GM11168 (cell line): ENCODE measurements around the gene SYT1.

Source experiments
- in situ Hi-C: fragments of 300-500 bp; cut with MboI; formaldehyde crosslinking; loops from one replicate; pipeline ENCODE4 v1.12.0; 2022; ENCODE audit warnings: low sequenced_read_pairs; ENCODE audit not compliant: unreplicated experiment

The SYT1 gene

DNA sequence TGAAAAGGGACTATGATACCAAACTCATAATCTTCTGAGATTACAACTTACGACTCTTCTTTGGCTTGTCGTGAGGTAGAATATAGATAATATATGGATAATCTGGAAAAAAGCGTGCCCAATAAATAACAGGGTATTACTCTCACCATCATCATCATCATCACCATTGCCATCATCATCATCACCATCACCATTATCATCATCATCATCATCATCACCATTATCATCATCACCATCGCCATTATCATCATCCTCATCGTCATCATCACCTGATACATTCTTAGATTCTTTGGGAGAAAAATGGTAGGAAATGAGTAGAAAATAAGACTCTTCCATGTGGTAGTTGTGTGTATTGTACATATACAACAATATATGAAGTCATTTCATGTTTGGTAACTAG lies 259.8 kb downstream of the SYT1 start:
- in situ Hi-C loops = no loop called here

- in situ Hi-C loops = no loop called here
Measured at GRCh38 chr12:79125358-79125757, 260.8 kb downstream of the SYT1 start.

- in situ Hi-C loops = no loop called here
Measured at GRCh38 chr12:79127271-79127751, 262.7 kb downstream of the SYT1 start.

DNA sequence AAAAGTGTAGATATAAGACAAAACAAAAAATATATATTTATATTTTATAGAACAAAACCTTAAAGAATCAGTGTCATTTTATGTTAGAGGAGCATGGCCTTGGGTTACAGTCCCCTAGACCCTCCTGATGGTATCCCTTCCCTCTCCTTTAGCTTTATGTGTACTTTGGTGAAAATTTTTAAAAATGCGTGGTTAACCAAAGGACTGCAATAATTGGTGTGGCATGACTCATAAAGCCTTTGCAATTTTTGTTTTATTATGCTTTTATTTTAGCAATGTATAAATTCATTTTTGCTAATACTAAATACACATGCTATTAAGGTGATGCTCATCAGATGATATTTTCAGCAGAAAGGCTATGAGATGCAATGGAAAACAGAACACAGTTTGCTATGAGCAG lies 264.4 kb downstream of the SYT1 start:
- in situ Hi-C loops = no loop called here

DNA sequence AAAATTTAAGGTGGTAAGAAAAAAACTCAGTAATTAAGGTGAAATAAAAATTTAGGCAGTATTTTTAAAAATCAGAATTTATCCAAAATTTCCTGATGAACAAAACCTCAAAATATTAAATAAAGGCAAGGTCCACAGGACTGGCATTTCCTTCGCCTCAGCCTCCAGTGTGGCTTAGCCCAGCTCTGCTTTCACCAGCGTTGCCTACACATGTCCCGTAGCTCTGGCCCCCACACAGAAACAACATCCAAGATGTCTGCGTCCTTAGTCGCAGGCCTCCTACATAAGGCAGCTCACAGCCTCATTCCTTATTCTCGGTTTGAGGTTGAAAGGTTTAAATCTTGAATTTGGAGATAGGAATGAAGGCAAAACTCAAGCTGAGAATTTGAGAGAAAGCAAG lies 274.3 kb downstream of the SYT1 start:
- in situ Hi-C loops = no loop called here

DNA sequence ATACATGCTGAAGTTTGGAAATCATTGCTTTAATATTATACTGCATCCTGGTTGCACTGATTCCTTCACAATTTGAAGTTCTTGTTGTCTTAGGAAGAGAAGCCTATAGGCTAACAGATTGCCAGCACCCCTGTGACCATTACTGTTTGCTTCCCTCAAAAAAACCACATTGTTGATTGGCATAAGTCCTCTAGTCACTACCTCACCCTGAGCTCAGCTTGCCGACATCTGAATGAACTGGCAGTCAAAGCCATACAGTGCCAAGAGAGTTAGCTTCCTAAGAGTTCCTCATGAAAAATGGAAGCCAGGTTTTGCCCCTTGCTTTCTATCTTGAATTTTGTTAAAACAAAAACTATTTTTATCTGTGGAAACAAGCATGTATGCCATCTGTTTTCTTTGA lies 276.1 kb downstream of the SYT1 start:
- in situ Hi-C loops = no loop called here

GRCh38 chr12:79141776-79142175 lies 277.2 kb downstream of the SYT1 start:
- in situ Hi-C loops = no loop called here

DNA sequence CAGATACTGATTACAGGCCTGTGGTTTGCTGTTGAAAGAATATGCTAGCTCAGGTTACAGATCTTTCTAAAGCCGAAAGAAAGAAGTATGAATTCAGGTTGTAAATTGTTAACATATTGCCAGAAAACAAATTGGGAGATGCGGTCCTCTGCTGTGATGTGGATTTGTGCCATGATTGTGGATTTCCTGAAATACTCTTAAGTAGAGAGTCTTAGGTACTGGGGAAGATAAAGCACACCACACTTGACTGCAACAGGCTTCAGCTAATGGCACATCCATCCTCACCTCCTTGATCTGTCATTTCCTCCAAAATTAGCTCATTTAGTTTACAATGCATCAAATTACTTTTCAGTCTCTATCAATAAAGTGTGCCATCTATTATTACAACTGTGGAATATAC lies 279.2 kb downstream of the SYT1 start:
- in situ Hi-C loops = no loop called here

DNA sequence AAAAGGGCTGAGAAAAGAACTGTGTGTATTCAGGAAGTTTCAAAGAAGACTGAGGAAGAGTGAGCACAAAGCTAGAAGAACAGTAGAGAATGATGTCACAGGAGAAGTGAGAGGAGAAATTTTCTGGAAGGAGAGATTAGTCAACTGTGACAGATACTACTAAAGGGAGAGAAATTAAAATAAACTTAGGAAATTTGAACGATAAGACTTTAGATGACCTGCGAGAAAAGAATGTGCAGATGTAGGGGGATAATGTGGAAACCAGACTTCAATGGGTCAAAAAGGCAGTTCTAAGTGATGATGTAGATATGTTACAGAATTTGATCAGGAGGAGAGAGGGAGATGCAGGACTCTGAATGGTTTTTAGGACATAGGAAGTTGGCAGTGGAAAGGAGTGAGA lies 287.4 kb downstream of the SYT1 start:
- in situ Hi-C loops = loop anchor here (25.0 kb wide), 1 partner anchor 590 kb away; no protein-coding TSS in a partner anchor

DNA sequence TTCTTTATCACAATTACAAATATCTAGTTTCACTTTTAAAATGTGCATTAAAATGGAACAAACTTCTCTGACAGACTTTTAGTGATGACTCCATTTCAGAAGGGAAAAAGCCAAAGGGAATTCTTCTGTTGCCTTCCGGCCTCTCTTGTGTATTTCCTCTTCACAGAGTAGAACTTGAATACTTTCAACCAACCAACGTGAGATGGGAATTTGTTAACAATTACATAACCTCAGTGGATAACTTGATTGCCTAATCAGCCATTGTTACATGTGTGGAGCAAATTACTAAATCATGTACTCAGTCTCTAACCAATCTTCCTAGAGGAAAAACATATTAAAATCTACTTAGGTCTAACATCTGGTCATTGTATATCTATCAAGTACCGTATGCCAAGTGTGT lies 291.1 kb downstream of the SYT1 start:
- in situ Hi-C loops = loop anchor here (25.0 kb wide), 1 partner anchor 593 kb away; no protein-coding TSS in a partner anchor

DNA sequence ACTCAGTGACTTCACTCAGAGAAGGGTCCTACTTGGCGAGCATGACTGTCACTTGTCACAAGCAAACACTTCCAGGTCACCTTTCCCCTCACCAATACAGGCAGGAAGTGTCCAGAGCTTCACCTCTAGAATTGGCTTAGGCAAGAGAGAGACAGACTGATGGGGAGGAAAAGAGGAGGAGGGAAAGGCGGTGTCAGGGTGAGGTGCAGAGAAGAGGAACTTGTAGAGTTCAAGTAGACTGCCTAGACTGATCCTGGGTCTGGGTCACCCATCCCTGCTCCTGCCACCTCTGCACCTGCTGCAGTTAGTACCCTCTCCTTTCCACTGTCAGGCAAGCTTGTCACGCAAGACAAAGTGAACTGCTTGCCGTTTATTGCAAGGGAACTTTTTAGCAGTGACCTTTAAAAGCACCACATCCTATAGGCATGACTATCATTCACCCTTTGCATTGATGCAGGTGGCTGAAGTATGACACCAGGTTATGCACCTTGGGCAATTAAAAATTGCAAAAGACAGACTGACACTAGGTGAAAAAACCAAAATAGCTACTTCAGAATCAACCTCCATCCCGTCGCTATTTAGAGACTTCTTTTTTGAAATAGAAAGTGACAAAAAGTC lies 292.4 kb downstream of the SYT1 start:
- in situ Hi-C loops = loop anchor here (25.0 kb wide), 1 partner anchor 595 kb away; no protein-coding TSS in a partner anchor

DNA sequence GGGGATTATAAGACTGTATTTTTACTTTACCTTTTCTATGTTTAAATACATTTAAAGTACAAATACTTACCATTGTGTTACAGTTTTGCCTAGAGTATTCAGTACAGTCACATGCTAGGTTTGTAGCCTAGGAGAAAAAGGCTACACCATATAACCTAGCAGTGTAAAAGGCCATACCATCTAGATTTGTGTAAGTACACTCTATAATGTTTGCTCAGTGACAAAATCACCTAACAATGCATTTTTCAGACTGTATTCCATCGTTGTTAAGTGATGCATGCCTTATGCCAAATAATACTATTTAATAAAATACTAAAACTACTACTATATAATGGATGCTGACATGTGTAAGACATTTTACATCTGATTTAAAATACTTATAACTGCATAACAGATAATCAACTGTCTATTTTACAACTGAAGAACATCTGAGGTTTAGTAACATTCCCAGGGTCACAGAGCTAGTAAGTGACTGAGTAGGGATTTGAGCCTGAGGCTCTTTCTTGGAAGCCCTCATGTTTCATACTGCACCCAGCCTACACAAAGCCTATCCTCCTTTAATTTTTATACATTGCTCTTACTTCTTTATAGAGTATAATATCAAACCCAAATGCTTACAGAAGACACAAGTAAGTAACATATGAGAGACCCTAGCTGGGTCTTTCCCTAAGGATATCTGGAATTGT lies 296.8 kb downstream of the SYT1 start:
- in situ Hi-C loops = loop anchor here (25.0 kb wide), 1 partner anchor 599 kb away; no protein-coding TSS in a partner anchor

DNA sequence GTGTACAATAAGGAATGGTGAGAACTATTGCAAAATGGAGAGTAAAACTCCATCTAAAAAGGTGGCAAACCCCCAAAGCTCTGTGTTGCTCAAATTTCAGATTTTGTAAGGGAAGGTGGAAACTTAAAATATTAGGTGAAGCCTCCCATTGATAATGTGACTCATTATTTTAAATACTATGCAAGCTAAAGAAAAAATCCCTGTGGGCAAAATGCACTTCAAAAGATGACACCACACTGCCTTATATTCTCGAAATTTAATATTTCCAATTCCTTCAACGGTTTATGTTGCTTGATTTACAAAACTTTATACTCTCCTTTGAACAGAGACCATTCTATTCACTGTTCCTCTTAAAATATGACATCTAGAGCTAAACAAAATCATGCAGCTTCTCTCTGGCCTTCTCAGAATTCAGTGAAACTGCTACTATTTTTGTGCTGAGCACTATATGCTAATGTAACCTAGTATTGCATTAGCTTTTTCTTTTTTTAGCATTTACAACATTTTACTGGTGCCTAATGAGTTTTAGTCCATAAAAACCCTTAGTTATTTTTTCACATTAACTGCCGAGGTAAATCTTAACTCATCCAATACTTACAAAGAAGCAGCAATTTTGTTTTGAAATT lies 297.7 kb downstream of the SYT1 start:
- in situ Hi-C loops = loop anchor here (25.0 kb wide), 1 partner anchor 600 kb away; no protein-coding TSS in a partner anchor

- in situ Hi-C loops = loop anchor here (25.0 kb wide), 1 partner anchor 601 kb away; no protein-coding TSS in a partner anchor
Measured at GRCh38 chr12:79162948-79163347, 298.4 kb downstream of the SYT1 start.

DNA sequence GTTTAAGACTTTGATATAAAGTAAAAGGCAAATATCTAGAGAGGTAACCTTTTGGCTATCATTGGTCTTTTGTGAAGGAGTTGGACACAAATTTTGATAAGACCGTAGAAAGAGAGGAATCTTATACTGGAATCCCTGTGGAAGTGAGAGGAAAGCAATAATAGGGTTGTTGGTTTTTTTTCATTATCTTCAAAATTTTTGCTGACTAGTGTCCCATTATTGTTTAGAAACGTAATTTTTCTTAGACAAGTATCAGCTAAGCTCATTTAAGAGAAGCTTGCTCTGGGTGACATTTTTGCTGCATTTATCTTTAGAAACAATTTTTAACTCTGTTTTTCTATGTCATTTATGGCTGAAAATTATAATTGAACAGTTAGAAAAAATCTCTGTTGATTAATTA lies 300.3 kb downstream of the SYT1 start:
- in situ Hi-C loops = loop anchor here (25.0 kb wide), 1 partner anchor 603 kb away; no protein-coding TSS in a partner anchor

DNA sequence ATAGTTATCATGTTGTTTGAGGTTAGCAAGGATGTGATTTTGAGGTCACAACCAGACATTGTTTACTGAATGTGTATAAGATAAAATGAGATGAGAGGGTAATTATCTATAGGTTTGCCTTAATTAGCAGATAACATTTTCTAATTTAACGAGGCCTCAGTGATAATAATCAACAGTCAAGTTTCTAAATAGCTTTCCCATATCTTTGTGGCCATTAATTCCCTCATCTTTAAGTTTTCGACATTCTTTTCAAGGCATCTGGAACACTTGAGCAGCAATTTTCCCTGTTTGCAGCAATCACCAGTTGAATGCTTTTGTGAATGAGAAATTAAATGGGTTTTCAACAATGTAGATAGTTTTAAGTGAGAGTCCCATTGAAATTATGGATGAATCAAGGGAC lies 304.1 kb downstream of the SYT1 start:
- in situ Hi-C loops = loop anchor here (25.0 kb wide), 1 partner anchor 606 kb away; no protein-coding TSS in a partner anchor

- in situ Hi-C loops = loop anchor here (25.0 kb wide), 1 partner anchor 612 kb away; no protein-coding TSS in a partner anchor
Measured at GRCh38 chr12:79174626-79175025, 310.1 kb downstream of the SYT1 start.

GRCh38 chr12:79183003-79183402 lies 318.4 kb downstream of the SYT1 start:
- in situ Hi-C loops = no loop called here

DNA sequence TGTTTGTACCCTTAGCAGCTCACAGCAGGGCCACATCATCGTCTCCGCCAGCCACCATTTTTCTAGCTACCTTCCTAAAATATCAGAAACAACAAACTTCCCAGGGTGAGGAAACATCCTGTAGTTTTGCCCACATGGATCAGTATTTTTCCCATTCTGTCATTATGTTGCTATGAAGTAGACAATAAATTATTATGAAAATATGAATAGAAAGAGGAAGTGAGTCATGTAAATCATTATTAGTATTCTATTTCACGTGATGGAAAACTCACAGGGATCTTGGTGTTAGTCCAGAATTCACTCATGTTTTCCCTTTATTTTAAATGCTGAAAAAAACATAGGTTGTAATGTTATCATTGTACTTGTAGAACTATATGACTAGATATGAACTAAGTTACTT lies 319.4 kb downstream of the SYT1 start:
- in situ Hi-C loops = no loop called here

DNA sequence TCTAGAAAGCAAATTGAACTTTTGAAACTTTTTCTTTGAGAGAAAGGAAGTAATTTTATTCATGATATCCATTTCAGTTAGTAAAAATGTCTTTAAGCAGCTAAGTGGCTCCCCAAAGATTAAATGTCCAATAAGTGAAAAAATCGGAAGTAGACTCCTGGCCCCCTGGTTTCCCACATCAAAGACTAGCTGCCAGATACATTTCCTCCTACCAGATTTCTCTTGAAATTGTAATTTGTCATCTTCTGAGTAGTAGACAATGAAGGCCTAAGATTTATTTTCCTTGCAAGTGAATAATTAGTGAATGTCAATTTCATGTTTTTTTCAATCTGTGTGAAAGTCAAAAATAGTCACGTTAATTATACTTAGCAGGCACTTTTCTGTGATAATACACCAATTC lies 321.9 kb downstream of the SYT1 start:
- in situ Hi-C loops = no loop called here

- in situ Hi-C loops = no loop called here
Measured at GRCh38 chr12:79187032-79187431, 322.5 kb downstream of the SYT1 start.
